T-helper 1 cell treated with Interleukin-12 subunit alpha and Interleukin-12 subunit beta and Interleukin-4 antibody, amounts not matched to agents 30 ng/mL and 1 ng/mL, for 36 hours (primary cell): ENCODE measurements around the gene LRRC63. TPM values are rescaled to one million over a fixed set of nuclear protein-coding genes. Genes with fewer than 3 reads are reported as not detected.
"Not testable (repeated sequence)": the region's sequence is repeated elsewhere in the genome, so short reads cannot be mapped to it uniquely, and the experiment has no call there.

Experiments used
- intact Hi-C: fragments of 100-400 bp; cut with micrococcal nuclease; formaldehyde crosslinking; loops from one replicate; pipeline ENCODE4 v1.15.1; 2024
- total RNA-seq: library from RNA; stranded (reverse); gene quantifications from 2 replicates; pipeline ENCODE4 v1.2.3, GENCODE V29; 2022

The LRRC63 gene, protein sequence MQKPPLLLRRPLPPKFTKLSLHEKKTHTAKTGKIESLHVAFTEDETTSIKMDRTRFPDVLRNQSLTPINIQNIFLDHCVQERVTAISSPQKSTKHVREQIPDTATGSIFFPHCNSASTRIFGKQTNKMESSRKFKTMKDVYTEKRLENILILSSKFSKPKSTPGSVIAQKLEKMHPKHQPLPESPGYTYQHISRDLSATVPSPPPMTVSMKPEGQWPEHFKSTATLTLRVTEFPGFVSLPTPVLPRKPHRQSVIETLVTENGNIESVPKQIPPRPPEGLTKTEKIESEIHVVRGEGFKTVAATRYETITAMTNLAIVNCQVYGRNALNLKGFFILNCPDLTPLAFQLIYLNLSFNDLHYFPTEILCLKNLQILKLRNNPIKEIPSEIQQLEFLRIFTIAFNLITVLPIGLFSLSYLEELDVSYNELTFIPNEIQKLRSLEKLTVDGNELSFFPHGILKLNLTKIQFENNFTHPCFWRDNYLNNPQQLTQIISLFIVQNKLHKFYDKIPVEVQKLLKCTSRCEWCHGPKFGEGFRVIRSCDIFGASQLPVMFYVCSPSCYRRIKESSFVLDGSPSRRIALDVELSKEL
- 0.39 and 0.71 TPM in 2 replicates for total RNA-seq

DNA sequence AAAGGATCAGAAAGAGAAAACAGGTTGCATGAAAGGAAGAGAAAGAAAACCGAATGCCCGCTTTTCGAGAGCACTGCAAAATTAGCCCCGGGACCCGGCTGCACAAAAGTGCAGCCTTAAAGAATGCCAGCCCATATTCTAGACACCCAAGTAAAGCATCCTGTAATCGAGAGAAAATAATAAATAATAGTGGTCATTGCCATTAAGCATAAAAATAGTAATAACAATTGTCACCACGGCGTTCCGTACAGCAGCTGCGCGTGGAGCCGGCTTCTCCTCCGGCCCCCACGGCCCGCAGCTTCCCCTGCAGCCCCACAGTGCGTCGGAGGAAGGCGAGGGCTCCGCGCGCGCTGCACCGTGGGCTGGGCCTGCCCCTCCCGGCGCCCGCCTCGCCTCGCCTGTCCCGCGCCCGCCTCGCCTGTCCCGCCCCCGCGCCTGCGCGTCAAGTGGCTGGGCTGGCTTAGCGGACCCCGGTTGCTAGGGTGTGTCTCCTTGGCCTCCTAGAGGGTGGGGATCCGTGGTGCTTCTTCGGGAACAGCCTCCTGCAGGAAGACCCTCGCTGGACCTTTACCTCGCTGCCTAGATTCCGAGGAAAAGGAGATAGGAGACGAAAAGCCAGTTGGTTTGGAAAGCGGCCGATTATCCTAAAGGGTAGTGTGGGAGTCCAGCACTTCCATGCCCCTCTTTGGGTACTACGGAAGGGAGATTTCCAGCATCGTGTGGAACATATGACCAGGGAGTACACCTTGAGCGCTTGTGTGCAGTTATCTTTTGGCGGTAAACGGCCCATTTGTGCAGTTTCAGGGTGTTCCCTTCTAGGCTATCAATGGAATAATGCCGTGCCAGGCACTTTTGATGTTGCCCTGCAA lies at the start of gene LRRC63:
Gene LRRC63, plus strand, starts transcription at position 446 of the 869 bp plus-strand sequence. CDS start 1,107 bp downstream, outside the sequence.
- intact Hi-C loops = loop anchor here (1.0 to 10.0 kb wide), 10 partner anchors 9 to 747 kb away; partner anchors contain the start of genes COG3, ESD and ZC3H13

DNA sequence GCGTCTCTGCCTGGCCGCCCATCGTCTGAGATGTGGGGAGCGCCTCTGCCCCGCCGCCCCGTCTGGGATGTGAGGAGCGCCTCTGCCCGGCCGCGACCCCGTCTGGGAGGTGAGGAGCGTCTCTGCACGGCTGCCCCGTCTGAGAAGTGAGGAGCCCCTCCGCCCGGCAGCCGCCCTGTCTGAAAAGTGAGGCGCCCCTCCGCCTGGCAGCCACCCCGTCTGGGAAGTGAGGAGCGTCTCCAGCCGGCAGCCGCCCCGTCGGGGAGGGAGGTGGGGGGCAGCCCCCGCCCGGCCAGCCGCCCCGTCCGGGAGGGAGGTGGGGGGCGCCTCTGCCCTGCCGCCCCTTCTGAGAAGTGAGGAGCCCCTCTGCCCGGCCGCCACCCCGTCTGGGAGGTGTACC lies 49.0 kb upstream of the LRRC63 start:
- intact Hi-C loops = not testable (repeated sequence)

DNA sequence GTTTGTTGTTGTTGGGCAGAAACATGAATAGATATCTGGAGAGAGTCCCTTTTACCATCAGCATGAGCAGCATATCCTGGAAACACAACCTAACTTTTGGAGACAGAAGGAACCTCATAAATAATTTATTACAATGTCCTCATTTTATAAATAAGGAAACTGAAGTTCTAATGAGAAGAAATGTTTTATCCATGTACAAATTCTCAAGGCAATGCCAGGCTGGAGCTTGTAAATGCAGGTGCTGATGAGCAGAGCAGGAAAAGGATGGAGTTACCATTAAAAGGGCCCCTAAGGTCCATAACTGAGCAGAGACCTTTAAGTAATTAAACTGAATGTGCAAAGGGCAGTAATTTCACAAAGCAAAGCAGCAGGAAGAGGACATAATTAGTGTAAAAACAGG lies 47.1 kb upstream of the LRRC63 start:
- intact Hi-C loops = no loop called here

DNA sequence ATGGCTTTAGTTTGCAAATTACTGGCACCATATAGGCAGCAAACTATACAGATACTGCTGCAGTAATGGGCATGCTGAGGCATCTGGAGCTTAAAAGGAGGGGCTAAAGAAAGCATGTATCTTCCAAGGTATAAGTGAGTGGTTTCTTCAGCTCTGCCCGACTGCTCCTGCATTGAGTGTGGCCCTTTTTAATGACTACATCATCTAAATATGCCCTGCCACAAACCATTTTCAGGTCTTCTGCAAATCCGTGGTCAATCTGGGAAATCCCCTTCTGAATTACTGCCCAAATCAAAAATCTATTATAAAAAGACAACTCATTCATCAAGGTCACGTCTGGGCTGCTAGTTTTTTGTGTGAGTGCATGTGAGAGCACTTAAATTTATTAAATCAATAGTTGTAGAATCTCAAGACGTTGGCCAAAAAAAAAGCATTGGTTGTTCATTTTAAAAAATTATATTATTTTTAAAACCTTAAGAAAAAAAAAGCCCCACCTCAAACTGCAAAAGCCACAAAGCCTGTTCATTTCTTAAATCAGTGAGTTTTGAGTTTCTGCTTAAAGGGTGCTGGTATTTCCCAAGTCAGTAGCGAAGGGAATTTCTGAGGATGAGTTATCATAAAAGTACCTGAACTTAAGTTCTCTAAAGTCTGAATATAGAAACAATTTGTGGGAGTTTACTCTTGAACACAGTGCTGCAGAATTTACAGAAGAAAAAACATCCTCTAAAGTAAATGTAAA lies 46.1 kb upstream of the LRRC63 start:
- intact Hi-C loops = no loop called here

DNA sequence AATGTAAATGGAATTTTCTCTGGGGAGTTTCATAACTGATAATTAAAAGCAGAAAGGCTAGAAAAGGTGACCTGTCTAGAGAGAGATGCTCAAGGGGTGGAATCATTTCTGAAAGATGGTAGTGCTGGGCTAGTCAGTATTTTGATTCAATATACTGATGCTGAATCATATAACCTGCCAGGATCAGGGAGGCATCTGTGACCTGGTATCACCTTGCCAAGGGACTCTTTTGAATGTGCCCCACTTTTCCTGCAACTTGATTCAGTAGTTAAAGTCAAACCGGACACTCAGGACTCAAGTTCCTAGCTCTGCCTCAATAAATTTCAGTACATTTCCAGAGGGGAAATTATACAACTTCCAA lies 45.5 kb upstream of the LRRC63 start:
- intact Hi-C loops = no loop called here

DNA sequence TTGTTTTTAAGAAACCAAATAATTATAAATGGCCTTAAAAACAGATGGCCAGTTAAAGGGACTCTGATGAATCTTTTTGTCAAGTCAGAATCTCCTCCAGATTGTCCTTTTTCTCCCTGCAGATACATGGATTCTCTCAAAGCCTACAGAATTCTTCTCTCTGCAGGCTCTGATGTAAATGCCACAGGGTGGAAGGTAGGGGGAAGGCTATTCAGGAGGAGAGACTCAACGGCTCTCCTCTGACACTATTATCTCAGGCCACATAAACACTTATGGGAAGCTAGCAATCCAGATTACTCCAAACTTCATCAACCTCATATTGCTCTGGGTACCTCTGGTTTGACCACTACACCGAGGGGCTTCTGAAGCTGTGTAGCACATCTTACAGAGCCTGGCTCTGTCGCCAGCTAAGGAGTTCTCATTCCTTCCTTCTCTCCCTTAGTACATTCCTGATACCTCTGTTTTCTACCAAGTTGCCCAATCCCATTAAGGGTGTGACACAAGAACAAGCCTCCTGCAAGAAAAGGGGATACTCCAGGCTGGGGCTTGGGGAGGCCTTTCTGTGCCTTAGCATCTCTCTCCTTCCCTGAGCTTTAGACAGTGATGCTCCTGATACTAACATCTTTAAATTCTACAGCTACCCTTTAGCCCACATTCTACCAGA lies 44.6 kb upstream of the LRRC63 start:
- intact Hi-C loops = no loop called here

DNA sequence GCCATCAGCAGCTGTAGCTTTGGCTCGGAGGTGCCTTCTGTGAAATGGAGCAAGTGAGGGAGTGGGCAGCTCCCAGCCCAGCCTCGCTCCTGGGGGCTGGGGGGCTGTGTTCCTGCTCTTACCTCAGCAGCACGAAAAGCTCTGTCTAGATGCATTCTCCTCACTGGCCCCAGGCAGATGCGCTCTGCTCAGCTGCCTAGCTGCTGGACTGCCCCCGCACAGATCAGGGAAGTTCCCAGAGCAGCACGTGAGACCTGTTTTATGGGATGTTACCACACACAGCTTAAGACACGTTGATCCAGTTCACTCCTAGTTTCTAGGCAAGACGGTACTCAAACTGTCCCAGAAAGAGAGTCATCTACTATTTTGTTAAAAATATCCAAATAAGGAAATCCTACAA lies 43.4 kb upstream of the LRRC63 start:
- intact Hi-C loops = no loop called here

DNA sequence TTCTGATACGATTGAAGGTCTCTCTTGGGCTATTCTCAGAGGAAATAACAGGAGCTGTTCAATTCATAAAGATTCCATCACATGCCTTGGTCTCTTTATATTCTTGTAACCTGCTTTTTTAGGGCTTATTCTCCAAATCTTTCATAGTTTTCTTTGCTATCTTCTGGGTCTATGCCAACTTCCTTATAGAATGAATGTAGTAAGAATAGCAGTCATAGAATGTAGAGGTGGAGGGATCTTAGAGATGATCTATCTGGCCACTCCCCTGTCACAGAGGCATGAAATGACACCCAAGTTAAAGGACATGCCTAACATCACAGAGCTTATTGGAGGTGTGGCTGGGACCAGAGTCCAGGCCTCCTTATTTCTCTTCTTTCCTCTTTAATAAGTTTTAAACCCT lies 42.9 kb upstream of the LRRC63 start:
- intact Hi-C loops = no loop called here

DNA sequence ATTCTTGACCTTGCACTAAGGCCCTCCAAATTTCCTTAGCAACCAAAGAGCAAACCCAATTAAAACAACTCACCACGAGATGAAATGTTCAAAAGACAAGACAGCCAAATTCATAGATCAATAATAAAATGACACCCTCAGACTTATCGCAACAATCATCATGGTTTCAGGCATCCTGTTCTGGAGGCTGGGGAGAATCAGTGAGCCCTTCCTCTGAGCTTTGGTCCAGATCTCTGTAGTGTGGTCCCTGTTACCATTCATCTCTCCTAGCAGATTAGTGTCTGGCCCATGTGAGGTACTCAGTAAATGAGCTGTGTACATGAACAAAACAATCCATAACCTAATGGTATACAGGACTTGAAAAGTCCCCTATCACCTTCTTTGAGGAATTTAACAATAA lies 42.0 kb upstream of the LRRC63 start:
- intact Hi-C loops = loop anchor here (5.0 to 10.0 kb wide), 3 partner anchors 498 to 775 kb away; partner anchors contain the start of gene ESD

DNA sequence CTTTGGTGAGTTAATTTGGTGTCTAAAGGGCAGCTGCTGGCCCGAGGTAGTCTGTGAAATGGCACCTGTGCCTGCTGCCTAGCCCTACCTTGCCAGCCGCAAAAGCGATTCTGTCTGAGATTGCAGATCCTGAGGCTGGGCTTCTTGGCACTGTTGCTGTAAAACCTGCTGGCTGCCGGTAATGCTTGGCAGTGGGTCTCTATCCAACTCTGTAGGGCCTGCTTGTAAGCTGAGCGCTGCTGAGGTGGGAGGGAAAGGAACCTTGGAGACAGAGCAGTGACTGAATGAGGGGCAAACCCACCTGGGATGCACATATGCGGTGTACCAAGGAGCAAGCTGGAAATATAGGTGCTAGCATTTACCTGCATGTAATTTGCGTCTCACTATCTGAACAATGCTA lies 41.5 kb upstream of the LRRC63 start:
- intact Hi-C loops = loop anchor here (5.0 to 10.0 kb wide), 3 partner anchors 497 to 775 kb away; partner anchors contain the start of gene ESD

DNA sequence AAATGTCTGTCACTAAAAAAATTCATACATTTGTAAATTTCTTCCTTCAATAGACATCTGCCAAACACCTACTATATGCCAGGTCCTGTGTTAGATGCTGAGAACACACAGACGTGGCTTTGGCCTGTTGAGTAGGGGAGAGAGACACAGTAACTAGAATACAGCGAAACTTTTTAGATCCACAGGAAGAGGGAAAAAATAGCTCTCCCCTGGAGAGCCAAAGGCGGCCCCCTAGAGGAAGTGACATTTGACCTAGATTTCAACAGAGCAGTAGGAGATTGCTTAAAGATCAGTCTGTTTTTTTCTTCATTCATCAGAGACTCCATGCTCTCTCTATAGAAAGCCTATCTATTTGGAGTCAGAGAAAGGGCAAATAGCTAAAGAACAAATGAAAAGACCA lies 41.0 kb upstream of the LRRC63 start:
- intact Hi-C loops = loop anchor here (5.0 to 10.0 kb wide), 3 partner anchors 497 to 776 kb away; partner anchors contain the start of gene ESD

DNA sequence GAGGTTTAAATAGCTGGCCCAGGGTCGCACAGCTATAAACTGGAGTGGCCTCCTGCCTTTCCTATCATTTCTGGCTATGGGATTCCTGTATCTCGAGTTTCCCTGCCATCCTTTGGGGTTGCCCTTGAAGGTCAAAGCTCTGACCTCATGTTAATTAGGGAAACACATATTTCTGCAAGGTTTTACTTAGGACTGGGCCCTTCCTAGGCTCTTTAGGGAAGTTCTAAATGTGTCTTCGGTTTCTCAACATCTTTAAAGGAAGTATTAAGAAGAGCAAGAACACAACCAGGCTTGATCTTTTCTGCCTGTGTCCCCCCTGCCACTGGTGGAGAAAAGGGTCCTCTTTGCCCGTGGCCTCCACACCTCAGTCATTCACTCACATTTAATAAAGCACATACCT lies 40.5 kb upstream of the LRRC63 start:
- intact Hi-C loops = loop anchor here (5.0 to 10.0 kb wide), 3 partner anchors 496 to 776 kb away; partner anchors contain the start of gene ESD

DNA sequence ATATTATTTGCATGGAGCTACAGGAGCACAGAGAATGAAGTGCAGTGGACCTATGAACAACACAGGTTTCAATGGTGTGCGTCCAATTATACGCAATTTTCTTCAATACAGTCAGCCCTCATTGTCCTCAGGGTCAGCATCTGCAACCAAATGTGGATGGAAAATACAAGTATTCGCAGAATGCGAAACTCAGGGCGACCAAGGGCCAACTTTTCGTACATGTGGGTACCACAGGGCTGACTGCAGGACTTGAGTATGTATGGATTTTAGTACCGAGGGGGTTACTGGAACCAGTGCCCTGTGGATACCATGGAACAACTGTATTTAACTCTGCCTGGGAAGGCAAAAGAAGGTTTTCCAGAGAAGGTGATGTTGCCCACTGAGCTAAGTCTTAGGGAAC lies 40.0 kb upstream of the LRRC63 start:
- intact Hi-C loops = loop anchor here (1.0 to 10.0 kb wide), 9 partner anchors 11 to 777 kb away; partner anchors contain the start of genes COG3, ESD, LCP1 and LRCH1

DNA sequence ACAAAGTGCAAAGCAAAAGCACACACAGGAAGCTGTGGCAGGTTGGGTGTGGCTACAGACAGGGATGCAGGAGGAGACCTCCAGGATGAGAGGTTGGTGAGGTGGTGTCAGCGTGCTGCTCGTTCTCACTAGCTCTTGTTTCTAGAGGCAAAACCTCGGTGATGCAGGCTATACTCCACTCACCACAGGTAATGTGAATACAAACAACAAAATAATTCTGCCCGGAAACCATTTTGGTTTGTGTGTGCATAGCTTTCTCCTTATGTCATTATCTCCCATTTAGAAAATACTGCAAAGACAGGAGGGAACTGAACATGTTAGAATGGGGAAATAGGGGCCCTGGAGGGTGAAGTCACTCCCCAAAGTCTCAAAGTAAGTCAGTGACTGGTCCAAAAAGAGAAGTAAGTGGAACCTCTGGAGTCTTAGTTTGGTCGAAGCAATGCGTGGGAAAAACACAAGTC lies 39.2 kb upstream of the LRRC63 start:
- intact Hi-C loops = loop anchor here (1.0 to 10.0 kb wide), 9 partner anchors 10 to 778 kb away; partner anchors contain the start of genes COG3, ESD, LCP1 and LRCH1

DNA sequence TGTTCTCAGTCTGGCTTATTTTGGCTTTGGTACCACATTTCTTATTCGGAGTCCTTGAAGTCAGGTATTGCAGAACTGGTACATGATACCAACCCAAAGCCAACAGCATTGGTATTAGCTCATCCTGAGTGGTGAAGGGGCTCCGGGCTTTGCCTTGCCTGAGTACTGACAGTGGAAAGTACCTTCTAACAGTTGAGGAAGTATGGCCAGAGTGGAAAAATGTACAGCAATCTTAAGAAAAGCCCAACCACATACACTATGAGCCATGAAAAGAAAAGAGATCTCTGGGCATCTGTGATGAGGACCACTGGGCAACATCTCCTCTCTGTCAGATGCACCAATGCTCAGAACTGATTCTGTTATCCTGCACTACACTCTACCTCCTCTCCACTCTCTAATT lies 38.1 kb upstream of the LRRC63 start:
- intact Hi-C loops = loop anchor here (2.0 to 10.0 kb wide), 5 partner anchors 37 to 779 kb away; partner anchors contain the start of genes ESD, LRCH1 and LRRC63

DNA sequence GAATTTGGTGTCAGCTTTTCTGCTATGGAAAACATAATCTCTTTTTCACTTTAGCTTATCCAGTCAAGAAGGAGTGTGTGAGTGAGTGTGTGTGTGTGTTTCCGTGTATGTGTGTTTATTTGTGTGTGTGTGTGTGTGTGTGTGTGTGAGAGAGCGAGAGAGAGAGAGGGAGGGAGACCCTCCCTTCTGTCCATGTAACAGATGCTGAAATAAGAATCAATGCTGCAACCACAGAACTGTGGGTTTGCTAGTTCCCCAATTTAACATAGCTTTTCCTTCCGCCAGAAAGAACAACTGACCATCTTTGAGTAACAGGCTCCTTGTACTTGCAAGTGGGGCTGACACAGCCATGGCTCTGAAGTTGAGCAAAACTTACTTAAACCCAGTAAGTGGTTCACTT lies 35.0 kb upstream of the LRRC63 start:
- intact Hi-C loops = loop anchor here (10.0 kb wide), 2 partner anchors 618 to 782 kb away; partner anchors contain the start of gene ESD

DNA sequence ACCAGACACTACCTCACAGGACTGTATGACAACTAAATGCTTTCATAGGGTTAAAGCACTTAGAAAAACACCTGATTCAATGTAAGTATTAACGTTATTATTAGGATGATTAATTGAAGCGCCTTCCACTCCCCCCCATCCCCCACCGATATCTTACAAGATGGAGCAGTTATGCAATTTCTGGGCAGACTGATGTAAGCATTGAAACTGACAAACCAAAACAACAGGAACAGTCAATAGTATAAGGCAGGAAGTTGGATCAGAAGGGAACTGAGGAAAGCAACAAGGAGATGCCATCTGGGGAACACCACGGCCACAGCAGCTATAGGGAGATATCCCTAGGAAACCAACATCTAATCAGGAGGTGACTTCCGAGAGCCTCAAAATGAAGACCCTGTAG lies 33.6 kb upstream of the LRRC63 start:
- intact Hi-C loops = loop anchor here (10.0 kb wide), 2 partner anchors 617 to 783 kb away; partner anchors contain the start of gene ESD

DNA sequence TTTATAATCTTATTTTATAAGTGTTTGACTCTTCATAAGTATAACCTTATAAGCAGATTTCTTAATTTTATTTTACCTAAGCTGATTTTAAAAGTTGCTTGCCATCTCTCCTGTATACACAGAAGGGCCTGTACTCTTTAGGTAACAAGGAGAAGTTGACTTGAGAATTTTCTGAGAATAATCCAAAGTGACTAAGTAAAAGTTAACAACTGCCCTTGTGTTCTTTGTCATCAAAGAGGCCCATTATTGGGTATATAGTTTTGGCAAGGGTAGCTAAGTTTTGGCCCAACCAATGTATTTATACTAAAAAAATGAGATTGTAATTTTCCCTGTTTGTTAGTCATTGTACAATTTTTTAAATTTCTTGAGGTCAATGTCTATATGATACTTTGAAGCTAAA lies 32.9 kb upstream of the LRRC63 start:
- intact Hi-C loops = loop anchor here (10.0 kb wide), 2 partner anchors 616 to 784 kb away; partner anchors contain the start of gene ESD

DNA sequence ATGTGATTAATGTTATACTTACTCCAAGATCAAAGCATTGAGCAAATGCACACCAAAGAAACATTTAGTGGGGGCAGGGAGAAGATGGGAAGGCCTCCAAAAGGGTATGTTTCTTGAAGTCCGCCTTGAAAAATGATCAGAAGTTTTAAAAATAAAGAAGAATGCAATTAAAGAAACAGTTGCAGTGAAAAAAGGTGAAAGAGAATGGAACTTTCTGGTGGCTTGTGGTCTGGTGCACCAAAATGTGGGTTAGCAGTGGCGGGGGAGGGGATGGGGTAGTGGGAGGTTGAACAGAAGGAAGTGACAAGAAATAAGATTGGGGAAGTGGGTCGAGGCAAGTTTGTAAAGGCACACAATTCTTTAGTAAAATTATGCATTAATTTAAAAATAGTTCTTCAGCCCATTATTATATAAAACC lies 32.2 kb upstream of the LRRC63 start:
- intact Hi-C loops = loop anchor here (10.0 kb wide), 2 partner anchors 615 to 785 kb away; partner anchors contain the start of gene ESD
